HPDE6-E6E7 (cell line): ENCODE data around the gene CTIF.

ENCODE experiments used
- DNase-seq: peaks from one replicate; pipeline ENCODE4 v3.0.0; 2011; ENCODE audit warnings: missing footprints; ENCODE audit errors: extremely low spot score

CTIF gene

GRCh38 chr18:48601343-48601742, 62.5 kb downstream of the CTIF start:
- no peak for DNase-seq

GRCh38 chr18:48602759-48603390, 64.0 kb downstream of the CTIF start:
- no peak for DNase-seq

- peak; percentile 52 for DNase-seq
Measured at GRCh38 chr18:48605408-48605845, 66.6 kb downstream of the CTIF start.

- DNase-seq, result no peak
Measured at GRCh38 chr18:48607056-48607984, 68.5 kb downstream of the CTIF start.

- DNase-seq, result no peak
Measured at GRCh38 chr18:48608581-48608980, 69.8 kb downstream of the CTIF start.

GRCh38 chr18:48609114-48609513, 70.3 kb downstream of the CTIF start:
- DNase-seq, result no peak

DNA sequence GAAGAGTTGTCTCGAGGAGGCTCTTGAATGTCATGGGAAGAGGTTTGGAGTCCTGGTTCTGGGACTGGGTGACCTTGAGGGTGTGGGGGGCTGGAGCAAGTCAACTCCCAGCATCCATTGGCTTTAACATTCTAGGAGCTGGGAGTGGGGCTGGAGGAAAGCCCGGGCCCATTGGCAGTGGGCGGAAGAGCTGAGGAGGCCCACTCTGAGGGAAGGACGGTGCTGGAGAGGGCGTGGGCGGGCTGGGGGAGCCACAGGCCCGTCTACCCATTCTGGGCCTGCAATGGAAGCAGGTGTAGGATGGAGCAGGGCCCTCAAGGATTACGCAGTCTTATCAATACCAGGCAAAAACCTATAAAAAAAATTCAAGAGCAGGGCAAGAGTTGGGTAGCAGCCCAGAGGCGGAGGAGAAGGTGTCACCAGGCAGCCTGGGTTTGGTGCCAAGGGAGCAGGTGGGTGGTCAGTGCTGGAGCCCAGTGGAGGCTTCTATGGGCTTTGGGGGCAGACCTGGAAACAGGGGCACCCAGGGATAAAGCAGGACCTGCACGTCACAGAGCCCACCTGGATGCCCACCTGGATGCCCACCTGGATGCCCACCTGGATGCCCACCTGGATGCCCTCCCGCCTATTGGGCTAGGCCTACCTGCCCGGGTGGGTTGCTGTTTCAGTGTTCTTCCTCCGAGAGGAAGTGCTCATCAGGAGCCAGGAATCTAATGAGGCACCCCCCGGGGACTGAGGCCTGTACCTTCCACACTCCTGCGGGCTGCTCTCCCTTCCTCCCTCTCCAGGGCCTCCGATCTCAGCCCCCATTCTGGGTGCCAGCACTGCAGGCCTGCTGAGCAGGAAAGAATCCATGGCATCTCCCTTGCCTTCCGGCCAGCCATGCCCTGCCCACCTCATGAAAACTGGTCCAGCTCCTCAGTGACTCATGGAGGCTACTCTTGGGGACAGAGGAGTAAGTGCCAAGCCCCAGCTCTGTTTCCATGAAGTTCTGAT, 71.3 kb downstream of the CTIF start:
- DNase-seq, result no peak

GRCh38 chr18:48611203-48611602, 72.4 kb downstream of the CTIF start:
- no peak for DNase-seq

DNA sequence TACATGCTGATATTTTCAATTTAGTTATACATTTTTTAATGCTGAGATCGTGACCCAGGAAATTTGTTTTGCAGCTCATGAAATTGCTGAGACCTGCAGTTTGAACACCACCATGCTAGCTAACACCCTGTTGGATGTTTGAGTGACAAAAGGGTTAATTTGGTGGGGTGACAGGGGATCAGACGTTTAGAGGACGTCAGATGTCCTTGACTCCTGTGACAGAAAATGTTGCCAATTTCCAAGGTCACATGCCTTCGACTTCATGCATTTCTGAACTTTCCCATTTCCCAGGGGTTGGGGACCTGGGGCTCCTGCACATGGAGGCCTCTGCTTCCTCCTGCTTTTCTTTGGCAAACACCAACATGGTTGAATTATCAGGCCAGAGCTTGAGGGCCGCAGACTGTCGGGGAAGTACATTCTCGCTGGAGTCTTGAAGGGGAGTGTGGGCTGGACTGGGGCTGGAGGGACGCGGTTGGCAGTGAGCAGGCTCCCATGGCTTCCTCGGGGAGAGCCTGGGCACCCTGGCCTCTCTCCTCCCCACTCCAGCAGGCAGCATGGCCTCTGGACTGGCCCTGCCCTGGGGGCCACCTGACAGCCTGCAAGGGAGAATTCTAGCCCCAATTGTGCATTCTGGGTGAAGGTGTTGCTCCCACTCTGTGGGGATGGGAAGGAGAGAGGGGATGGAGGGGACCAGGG, 73.1 kb downstream of the CTIF start:
- DNase-seq, result no peak

DNA sequence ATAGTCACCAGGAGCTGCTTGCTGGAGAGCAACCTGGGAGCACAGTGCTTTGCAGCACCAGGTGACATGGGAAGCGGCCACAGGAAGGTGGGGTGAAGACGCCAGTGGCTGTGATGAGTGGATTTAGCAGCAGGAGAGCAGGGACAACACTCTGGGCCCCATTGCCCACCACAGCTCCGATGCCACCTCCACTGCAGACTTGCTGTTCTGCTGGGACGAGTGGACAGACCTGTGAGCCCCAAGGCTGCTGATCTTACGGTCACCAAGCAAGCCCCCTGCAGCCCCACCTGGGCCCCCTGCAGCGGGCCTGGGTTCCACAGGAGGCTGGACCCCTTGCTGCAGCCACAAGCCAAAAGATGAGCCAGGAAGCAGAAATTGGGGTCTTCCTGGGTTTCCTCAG, 73.7 kb downstream of the CTIF start:
- DNase-seq, result no peak

- DNase-seq, result no peak
Measured at GRCh38 chr18:48612917-48613316, 74.1 kb downstream of the CTIF start.

DNA sequence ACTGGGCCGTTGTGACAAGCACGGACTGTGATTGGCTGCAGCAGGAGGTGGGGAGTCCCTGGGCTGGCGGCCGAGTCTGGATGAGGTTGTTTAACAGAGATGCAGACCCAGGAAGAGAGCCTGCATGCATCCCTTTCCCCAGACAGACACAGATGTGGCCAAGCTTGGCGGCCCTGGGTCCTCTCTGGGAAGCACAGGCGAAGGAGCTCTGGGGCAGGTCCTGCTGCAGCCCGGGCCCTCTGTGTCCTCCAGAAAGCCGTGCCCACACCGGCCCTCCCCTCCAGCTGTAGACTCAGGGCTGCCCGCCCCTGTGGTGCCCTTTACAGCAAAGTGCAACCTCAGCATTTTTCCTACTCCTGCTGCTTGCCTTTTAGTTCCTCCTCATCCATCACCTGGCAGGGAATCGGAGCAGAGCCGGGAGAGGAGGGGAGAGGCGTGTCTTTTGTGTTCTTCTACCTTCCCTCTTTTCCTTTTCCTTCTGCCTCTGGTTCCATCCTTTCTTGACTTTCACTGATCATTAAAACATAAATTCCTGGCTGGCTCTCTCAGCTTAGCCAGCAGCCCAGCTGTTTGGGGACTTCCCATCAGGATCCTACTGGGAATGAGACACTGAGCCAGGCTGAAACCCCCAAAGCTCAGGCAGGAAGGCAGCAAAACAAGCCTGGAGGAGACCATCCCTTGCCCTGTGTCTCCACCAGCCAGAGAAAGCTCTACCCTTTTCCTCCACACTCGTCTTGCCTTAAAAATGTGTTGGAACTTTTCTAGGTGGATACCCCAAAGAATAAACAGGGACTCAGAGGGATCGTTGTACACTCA, 75.0 kb downstream of the CTIF start:
- DNase-seq, result no peak

DNA sequence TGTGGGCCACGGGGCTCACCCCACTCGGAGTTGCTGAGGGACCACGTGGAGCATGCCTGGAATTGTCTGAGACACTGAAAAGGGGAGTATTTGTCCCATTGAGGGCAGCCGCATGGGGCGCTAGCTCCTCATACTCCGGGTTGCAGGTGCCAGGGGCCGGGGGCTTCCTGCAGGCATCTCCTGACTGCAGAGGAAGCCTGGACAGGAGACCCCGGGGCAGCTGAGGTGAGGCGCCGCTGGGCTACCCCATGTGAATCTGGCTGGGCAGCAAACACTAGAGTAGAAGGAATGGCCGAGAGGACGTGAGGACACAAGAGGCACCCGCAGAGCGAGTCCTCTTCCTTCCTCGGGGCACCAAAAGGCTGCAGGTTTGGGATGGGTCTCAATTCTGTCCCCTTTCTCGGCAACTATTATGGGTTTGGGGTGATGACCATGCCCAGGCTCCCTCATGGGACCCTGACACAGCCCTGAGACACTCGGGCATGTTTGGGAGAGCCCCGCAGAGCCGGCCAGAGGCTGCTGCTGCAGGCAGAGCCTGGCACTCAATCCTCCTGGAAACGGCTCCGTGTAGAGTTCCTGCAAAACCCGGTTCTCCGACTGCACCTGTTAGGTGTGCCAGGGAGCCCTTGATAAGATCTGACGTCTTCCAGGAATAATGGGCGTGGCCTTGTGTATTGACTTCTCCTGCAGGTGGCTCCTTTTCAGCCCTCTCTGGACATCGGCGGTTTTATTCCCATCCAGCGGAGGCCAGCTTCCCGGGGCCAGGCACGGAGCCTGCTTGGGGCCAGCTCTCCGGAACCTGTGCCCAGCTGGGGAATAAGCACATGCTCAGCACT, 77.0 kb downstream of the CTIF start:
- no peak for DNase-seq

DNA sequence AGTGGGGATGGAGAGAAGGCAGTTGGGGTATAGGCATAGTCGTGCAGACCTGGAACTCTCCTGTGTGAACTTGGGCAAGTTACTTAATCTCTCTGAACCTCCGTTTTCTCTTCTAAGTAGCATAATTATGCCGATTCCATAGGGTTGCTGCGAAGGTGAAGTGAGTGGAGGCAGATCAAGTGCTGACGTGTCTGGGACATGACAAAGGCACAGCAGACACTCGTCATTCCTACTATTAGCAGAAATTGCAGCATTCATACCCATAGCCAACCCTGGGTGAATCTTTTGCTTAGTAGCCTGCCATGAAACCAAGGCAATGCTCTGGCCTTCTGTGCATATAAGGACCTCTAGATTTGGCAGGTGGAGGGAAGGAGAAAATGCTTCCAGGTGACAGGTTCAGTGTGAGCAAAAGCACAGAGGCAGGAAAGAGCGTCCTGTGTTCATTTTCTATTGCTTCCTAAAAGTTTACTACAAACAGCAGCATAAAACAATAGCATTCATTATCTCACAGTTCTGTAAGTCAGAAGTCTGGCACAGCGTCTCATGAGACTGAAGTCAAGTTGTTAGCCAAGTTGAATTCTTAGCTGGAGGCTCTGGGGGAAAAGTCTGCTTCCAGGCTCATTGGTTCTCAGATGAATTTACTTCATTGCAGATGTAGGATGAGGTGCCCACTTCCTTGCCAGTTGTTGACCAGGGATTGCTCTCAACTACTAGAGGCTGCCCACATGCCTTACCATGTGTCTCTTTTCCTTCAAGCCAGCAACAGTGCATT, 77.8 kb downstream of the CTIF start:
- DNase-seq, result no peak

DNA sequence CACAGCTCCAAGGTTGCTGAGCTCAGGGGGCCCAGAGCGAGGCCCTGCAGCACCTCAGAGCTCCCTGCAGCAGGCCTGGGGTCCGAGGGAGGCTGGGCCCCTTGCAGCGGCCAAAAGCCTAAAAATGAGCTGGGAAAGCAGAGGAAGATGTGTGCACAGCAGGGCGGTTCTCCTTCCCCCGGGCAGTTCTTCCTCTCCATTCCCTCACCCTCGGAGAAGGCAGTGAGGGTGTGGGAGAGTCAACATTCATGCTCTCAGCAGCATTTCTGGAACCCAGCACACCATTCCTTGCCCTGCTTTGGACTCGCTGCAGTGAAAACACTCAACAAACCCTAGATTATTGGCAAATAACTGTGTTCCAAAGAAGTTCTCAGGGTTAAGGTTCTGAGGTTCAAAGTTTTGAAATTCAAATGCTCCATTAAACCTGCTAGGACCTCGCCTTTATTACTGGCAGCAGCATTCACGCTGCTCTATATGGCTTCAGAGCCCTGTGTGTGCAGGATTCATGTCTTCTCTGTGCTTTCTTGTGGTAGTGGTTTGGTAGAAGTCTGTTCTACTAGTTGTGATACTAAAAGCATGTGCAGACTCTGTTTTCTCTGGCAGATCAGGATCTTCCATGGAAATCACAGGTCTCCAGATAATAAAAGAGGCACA, 79.1 kb downstream of the CTIF start:
- no peak for DNase-seq

GRCh38 chr18:48619016-48619415, 80.2 kb downstream of the CTIF start:
- no peak for DNase-seq

DNA sequence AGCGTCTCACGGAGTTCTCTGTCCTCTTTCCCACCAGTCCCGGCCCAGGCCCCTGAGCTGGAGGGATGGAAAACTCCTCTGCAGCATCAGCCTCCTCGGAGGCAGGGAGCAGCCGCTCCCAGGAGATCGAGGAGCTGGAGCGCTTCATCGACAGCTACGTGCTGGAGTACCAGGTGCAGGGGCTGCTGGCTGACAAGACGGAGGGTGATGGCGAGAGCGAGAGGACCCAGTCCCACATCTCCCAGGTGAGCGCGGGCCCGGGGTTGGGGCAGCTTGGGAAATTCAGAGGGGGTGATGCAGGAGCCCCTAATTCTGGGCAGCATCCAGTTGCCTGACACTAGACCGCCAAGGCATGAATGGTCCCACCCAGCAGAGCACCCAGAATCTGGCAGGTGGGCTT, 80.7 kb downstream of the CTIF start:
- DNase-seq, result no peak

GRCh38 chr18:48620071-48620470, 81.2 kb downstream of the CTIF start:
- DNase-seq, result no peak
